Neural cell (in vitro differentiated cells): Measurements from ENCODE around the gene BRD9. TPM values are rescaled to one million over a fixed set of nuclear protein-coding genes. Genes with fewer than 3 reads are reported as not detected.
A peak's percentile ranks its signal among the peaks of the same experiment; 100 is the strongest.

Experiments
- H2AFZ ChIP-seq: fragments of 200-600, 300-800 bp; sonication (generic), shearing (Covaris generic); 2 replicates; pipeline ENCODE4 v1.6.0; 2014; ENCODE audit warnings: low read depth, mild to moderate bottlenecking, antibody characterized with exemption, low read length, moderate library complexity
- H3F3A ChIP-seq: fragments of 200-600 bp; shearing (Covaris generic); 2 replicates; pipeline ENCODE4 v1.6.1; 2016; ENCODE audit warnings: mild to moderate bottlenecking, moderate library complexity, mixed read lengths, antibody characterized with exemption, low read length; ENCODE audit not compliant: insufficient read depth, poor library complexity, severe bottlenecking
- H3K27ac ChIP-seq: fragments of 200-600, 300-800 bp; sonication (generic), shearing (Covaris generic); 2 replicates; pipeline ENCODE4 v1.5.1; 2014; ENCODE audit warnings: mild to moderate bottlenecking, low read length, moderate library complexity
- H3K27me3 ChIP-seq: fragments of 300-800, 200-600 bp; sonication (generic), shearing (Covaris generic); 2 replicates; pipeline ENCODE4 v1.6.0; 2014; ENCODE audit warnings: mild to moderate bottlenecking, low read depth, low read length, moderate library complexity; ENCODE audit not compliant: insufficient read depth
- H3K36me3 ChIP-seq: fragments of 300-800, 200-600 bp; sonication (generic), shearing (Covaris generic); 2 replicates; pipeline ENCODE4 v1.5.1; 2014; ENCODE audit warnings: mild to moderate bottlenecking, antibody characterized with exemption, low read length, moderate library complexity; ENCODE audit not compliant: insufficient read depth
- H3K4me2 ChIP-seq: fragments of 300-800, 200-600 bp; sonication (generic), shearing (Covaris generic); 2 replicates; pipeline ENCODE4 v1.6.0; 2014; ENCODE audit warnings: mild to moderate bottlenecking, low read length
- H3K4me3 ChIP-seq: fragments of 300-800, 200-600 bp; sonication (generic), shearing (Covaris generic); 2 replicates; pipeline ENCODE4 v1.5.1; 2014; ENCODE audit warnings: mild to moderate bottlenecking, low read length, moderate library complexity
- H3K79me2 ChIP-seq: fragments of 200-600 bp; shearing (Covaris generic); replicated peaks from 2 replicates; pipeline ENCODE4 v1.6.0; 2014; ENCODE audit warnings: mild to moderate bottlenecking, low read length, moderate library complexity; ENCODE audit not compliant: insufficient read depth
- H3K9ac ChIP-seq: fragments of 300-800, 200-600 bp; sonication (generic), shearing (Covaris generic); 2 replicates; pipeline ENCODE4 v1.6.1; 2016; ENCODE audit warnings: mild to moderate bottlenecking, low read length, mixed read lengths
- H3K9me2 ChIP-seq: fragments of 200-600 bp; shearing (Covaris generic); 2 replicates; pipeline ENCODE4 v1.6.1; 2016; ENCODE audit warnings: mild to moderate bottlenecking, low read length, mixed read lengths; ENCODE audit not compliant: insufficient read depth
- H3K9me3 ChIP-seq: fragments of 200-600, 300-800 bp; sonication (generic), shearing (Covaris generic); 2 replicates; pipeline ENCODE4 v1.6.1; 2016; ENCODE audit warnings: mild to moderate bottlenecking, mixed run types, low read length, moderate library complexity, mixed read lengths
- H4K20me1 ChIP-seq: fragments of 200-600 bp; shearing (Covaris generic); 2 replicates; pipeline ENCODE4 v1.6.1; 2016; ENCODE audit warnings: mild to moderate bottlenecking, mixed run types; ENCODE audit not compliant: insufficient read depth
- EP300 ChIP-seq: fragments of 450-650 bp; conservative IDR thresholded peaks from 2 replicates; pipeline ENCODE4 v1.6.1; 2014; ENCODE audit warnings: antibody characterized with exemption, mild to moderate bottlenecking, moderate library complexity; ENCODE audit not compliant: poor library complexity, severe bottlenecking
- EZH2 ChIP-seq: fragments of 200-600, 300-800 bp; shearing (Covaris generic), sonication (generic); IDR thresholded peaks from 2 replicates; pipeline ENCODE4 v1.6.1; 2014; ENCODE audit warnings: antibody characterized with exemption, low read length, borderline replicate concordance, mild to moderate bottlenecking; ENCODE audit not compliant: insufficient read depth, poor library complexity, severe bottlenecking
- MXI1 ChIP-seq: fragments of 450-650 bp; conservative IDR thresholded peaks from 2 replicates; pipeline ENCODE4 v1.6.1; 2014; ENCODE audit warnings: antibody characterized with exemption, mild to moderate bottlenecking; ENCODE audit not compliant: poor library complexity, severe bottlenecking
- POLR2AphosphoS5 ChIP-seq: IDR thresholded peaks from 2 replicates; pipeline ENCODE4 v1.6.1; 2012
- RAD21 ChIP-seq: fragments of 450-650 bp; conservative IDR thresholded peaks from 2 replicates; pipeline ENCODE4 v1.6.1; 2014; ENCODE audit warnings: antibody characterized with exemption, mild to moderate bottlenecking, moderate library complexity
- SMC3 ChIP-seq: fragments of 450-650 bp; conservative IDR thresholded peaks from 2 replicates; pipeline ENCODE4 v1.6.1; 2014; ENCODE audit warnings: antibody characterized with exemption, mild to moderate bottlenecking, moderate library complexity; ENCODE audit not compliant: poor library complexity
- TAF1 ChIP-seq: IDR thresholded peaks from 2 replicates; pipeline ENCODE4 v1.6.1; 2012; ENCODE audit warnings: low read depth
- polyA plus RNA-seq: library from polyadenylated mRNA; depleted of rRNA; stranded (reverse); fragments of >200 nt; gene quantifications from 2 replicates; pipeline ENCODE4 v1.2.3, GENCODE V29; 2014
- TF ChIP-seq, protein P1 (sequence below): IDR thresholded peaks from 2 replicates; pipeline ENCODE4 v1.6.1; 2012; ENCODE audit warnings: borderline replicate concordance
- TF ChIP-seq, protein P2 (sequence below): fragments of 450-650 bp; IDR thresholded peaks from 2 replicates; pipeline ENCODE4 v1.5.1; 2014; ENCODE audit warnings: antibody characterized with exemption, mild to moderate bottlenecking, moderate library complexity; ENCODE audit not compliant: poor library complexity, severe bottlenecking

BRD9 gene
- polyA plus RNA-seq, 1 donor from 2014 or later, result 50.4 TPM

DNA sequence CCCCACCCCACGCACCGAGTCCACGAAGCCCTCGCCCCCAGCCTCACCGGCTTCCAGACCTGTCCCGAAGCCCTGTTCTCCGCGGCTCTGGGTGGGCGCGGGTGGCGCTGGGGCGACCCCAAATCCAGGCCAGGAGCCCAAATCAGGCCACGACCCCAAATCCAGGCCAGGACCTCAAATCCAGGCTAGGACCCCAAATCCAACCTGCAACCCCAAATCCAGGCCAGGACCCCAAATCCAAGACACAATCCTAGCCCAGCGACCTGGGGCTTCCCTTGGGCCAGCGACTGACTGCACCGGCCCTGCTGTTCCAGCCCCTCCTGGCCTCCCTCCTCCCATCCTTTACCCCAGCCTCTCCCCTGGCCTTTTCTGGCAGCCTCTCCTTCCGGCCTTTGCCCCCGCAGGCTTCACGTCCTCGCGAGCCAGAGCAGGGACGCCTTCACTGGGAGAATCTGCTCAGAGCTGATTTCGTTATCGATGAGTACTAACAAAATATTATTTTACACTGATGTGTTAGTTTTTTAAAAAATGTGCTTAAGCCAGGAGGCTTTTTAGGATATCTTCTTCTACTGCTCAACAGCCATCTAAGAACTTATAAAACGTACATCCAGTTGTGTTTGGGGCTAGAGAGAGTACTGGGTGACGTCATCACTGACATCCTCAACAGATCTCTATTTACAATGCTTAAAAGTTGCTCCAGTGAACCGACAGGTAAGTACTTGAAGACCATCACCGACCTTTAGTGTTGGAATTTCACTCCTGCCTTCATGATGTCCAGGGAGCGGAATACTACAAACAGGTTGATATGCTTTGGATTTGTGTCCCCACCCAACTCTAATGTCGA is 34.8 kb upstream of the BRD9 start:
- Histone ChIP-seq H3K4me3 (no peak overlapping the region), H3K27ac (no peak overlapping the region), H3K27me3 (peaks cover 15% of the 10 kb centered on the region), H2AFZ (no peak overlapping the region), H4K20me1 (no peaks in the 10 kb centered on the region), H3K36me3 (no peaks in the 10 kb centered on the region), H3K9me2 (no peaks in the 10 kb centered on the region), H3K9me3 (no peaks in the 10 kb centered on the region), H3K79me2 (no peaks in the 10 kb centered on the region), H3F3A (no peaks in the 10 kb centered on the region), H3K4me2 (no peak overlapping the region), H3K9ac (no peak overlapping the region)
- no peak for TF ChIP-seq EZH2
- TF ChIP-seq RAD21, result no peak
- TF ChIP-seq, protein P1, sequence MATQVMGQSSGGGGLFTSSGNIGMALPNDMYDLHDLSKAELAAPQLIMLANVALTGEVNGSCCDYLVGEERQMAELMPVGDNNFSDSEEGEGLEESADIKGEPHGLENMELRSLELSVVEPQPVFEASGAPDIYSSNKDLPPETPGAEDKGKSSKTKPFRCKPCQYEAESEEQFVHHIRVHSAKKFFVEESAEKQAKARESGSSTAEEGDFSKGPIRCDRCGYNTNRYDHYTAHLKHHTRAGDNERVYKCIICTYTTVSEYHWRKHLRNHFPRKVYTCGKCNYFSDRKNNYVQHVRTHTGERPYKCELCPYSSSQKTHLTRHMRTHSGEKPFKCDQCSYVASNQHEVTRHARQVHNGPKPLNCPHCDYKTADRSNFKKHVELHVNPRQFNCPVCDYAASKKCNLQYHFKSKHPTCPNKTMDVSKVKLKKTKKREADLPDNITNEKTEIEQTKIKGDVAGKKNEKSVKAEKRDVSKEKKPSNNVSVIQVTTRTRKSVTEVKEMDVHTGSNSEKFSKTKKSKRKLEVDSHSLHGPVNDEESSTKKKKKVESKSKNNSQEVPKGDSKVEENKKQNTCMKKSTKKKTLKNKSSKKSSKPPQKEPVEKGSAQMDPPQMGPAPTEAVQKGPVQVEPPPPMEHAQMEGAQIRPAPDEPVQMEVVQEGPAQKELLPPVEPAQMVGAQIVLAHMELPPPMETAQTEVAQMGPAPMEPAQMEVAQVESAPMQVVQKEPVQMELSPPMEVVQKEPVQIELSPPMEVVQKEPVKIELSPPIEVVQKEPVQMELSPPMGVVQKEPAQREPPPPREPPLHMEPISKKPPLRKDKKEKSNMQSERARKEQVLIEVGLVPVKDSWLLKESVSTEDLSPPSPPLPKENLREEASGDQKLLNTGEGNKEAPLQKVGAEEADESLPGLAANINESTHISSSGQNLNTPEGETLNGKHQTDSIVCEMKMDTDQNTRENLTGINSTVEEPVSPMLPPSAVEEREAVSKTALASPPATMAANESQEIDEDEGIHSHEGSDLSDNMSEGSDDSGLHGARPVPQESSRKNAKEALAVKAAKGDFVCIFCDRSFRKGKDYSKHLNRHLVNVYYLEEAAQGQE, result no peak
- no peak for TF ChIP-seq EP300
- no peak for TF ChIP-seq MXI1
- TF ChIP-seq, protein P2, sequence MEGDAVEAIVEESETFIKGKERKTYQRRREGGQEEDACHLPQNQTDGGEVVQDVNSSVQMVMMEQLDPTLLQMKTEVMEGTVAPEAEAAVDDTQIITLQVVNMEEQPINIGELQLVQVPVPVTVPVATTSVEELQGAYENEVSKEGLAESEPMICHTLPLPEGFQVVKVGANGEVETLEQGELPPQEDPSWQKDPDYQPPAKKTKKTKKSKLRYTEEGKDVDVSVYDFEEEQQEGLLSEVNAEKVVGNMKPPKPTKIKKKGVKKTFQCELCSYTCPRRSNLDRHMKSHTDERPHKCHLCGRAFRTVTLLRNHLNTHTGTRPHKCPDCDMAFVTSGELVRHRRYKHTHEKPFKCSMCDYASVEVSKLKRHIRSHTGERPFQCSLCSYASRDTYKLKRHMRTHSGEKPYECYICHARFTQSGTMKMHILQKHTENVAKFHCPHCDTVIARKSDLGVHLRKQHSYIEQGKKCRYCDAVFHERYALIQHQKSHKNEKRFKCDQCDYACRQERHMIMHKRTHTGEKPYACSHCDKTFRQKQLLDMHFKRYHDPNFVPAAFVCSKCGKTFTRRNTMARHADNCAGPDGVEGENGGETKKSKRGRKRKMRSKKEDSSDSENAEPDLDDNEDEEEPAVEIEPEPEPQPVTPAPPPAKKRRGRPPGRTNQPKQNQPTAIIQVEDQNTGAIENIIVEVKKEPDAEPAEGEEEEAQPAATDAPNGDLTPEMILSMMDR, result no peak
- TF ChIP-seq TAF1, result no peak
- TF ChIP-seq SMC3, result no peak
- TF ChIP-seq POLR2AphosphoS5, result no peak

DNA sequence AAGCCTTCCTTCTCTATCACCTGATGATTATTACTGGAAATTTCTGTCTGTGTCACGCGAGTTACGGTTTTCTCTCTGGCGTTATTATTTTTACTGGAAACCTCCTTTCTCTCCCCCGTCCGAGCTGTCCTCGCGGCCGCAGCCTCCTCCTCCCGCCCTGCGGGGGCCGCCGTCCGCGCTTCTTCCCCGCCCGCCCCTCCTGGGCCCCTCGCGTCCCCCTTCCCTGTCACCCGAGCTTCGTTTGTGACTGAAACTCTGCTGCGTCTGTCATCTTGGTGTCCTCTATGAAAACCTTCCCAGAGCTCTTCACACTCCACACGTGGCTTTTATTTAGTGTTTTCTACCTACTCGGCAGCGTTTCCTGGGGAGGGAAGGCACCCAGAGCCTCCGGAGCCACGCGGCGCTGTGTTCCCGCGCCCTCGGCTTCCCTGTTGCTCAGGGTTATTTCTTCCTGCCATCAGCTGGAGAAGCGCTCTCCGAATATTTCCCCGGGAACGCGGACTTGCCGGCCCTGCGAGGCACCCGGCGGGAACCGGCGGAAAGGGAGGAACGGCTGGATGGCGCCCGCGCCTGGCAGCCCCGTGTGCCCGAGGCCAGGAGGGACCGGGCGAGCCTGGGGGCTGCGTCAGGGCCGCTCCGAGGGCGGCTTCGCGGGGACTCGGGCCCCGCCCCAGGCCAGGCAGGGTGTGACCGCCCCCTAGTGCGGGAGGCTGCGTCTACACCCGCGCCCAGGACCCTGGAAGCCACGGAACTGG is 34.0 kb upstream of the BRD9 start:
- Histone ChIP-seq H3K4me3 (peak overlapping the region; percentile 39), H3K9me2 (no peaks in the 10 kb centered on the region), H2AFZ (no peak overlapping the region), H3K9ac (no peak overlapping the region), H3K4me2 (no peak overlapping the region), H3K27ac (no peak overlapping the region), H4K20me1 (no peaks in the 10 kb centered on the region), H3K9me3 (no peaks in the 10 kb centered on the region), H3K27me3 (peaks cover 15% of the 10 kb centered on the region), H3K79me2 (no peaks in the 10 kb centered on the region), H3F3A (no peaks in the 10 kb centered on the region), H3K36me3 (no peaks in the 10 kb centered on the region)
- no peak for TF ChIP-seq SMC3
- no peak for TF ChIP-seq MXI1
- no peak for TF ChIP-seq RAD21
- TF ChIP-seq EP300, result no peak
- TF ChIP-seq EZH2, result no peak
- TF ChIP-seq, protein P1, result no peak
- TF ChIP-seq, protein P2, result no peak
- TF ChIP-seq POLR2AphosphoS5, result no peak
- no peak for TF ChIP-seq TAF1
